A549 (cell line): ENCODE measurements around the gene PDGFB. TPM values are rescaled to one million over a fixed set of nuclear protein-coding genes. Genes with fewer than 3 reads are reported as not detected.
A peak's percentile ranks its signal among the peaks of the same experiment; 100 is the strongest.

Experiments
- ATAC-seq, 2 experiments: fragments of 200-7000 bp in 1 of 2; fragments of >200 bp in 1 of 2; cut with Nextera tagmentation in 1 of 2; cut with Tn5 transposase in 1 of 2; 3 replicates each; pipeline versions ENCODE4 v1.8.0 to v1.9.1; 2018 to 2020; ENCODE audit warnings: mild to moderate bottlenecking in 1 of 2, moderate library complexity in 1 of 2
- CTCF ChIA-PET: fragments of 300-600 bp; sonication (Branson Sonifier 250); formaldehyde crosslinking; extraction: SDS; loops from one replicate; lab custom pipeline; 2021; ENCODE audit warnings: antibody characterized with exemption, inconsistent platforms; lab: Yijun Ruan, JAX
- POLR2A ChIA-PET: fragments of 350-600 bp; formaldehyde crosslinking; extraction: SDS; loops from one replicate; lab custom pipeline; 2021; ENCODE audit warnings: antibody characterized with exemption, inconsistent platforms; lab: Yijun Ruan, JAX
- DNase-seq, 2 experiments: peaks; one replicate each; pipeline versions ENCODE4 v3.0.0 to v3.0.0-alpha.2; 2011 to 2016; ENCODE audit warnings: low read depth in 1 of 2, low spot score in 1 of 2
- FAIRE-seq: peaks from 2 replicates; lab custom pipeline; 2011; peaks lifted over from hg19 to GRCh38; lab: Jason Lieb, UNC
- H3K27ac ChIP-seq, 2 experiments: fragments of >200 bp; sonication (Bioruptor Twin); formaldehyde crosslinking; 3 replicates each; pipeline ENCODE4 v1.5.1; 2016 to 2017
- H3K4me1 ChIP-seq: fragments of >200 bp; sonication (Bioruptor Twin); formaldehyde crosslinking; 3 replicates; pipeline ENCODE4 v1.6.1; 2016
- H3K4me2 ChIP-seq: fragments of >200 bp; sonication (Bioruptor Twin); formaldehyde crosslinking; 3 replicates; pipeline ENCODE4 v1.6.1; 2016
- H3K4me3 ChIP-seq: fragments of >200 bp; sonication (Bioruptor Twin); formaldehyde crosslinking; 3 replicates; pipeline ENCODE4 v1.5.1; 2016
- H3K9me3 ChIP-seq: fragments of >200 bp; sonication (Bioruptor Twin); formaldehyde crosslinking; 3 replicates; pipeline ENCODE4 v1.6.1; 2016
- CBX8 ChIP-seq: fragments of 200-600 bp; sonication (generic); IDR thresholded peaks from 2 replicates; pipeline ENCODE4 v1.6.1; 2016
- CEBPB ChIP-seq, 2 experiments: fragments of >200 bp in 1 of 2; sonication (Bioruptor Twin) in 1 of 2; formaldehyde crosslinking in 1 of 2; IDR thresholded peaks; 2 replicates each; pipeline ENCODE4 v1.6.1; 2012 to 2016
- E2F6 ChIP-seq: IDR thresholded peaks from 2 replicates; pipeline ENCODE4 v1.6.1; 2012; ENCODE audit warnings: low read depth, borderline replicate concordance
- EHF ChIP-seq: fragments of 250-450 bp; sonication (Bioruptor Pico); IDR thresholded peaks from 2 replicates; pipeline ENCODE4 v1.5.0; 2020; ENCODE audit warnings: mild to moderate bottlenecking
- EP300 ChIP-seq, 2 experiments: fragments of >200 bp; sonication (Bioruptor Twin); formaldehyde crosslinking; IDR thresholded peaks; 2 replicates in 1 of 2; 3 replicates in 1 of 2; pipeline ENCODE4 v1.6.1; 2016 to 2017
- FOSB ChIP-seq: fragments of 250-450 bp; sonication (Bioruptor Pico); IDR thresholded peaks from 2 replicates; pipeline ENCODE4 v1.5.0; 2020; ENCODE audit warnings: mild to moderate bottlenecking, moderate library complexity
- GATA3 ChIP-seq: IDR thresholded peaks from 2 replicates; pipeline ENCODE4 v1.6.1; 2012; ENCODE audit warnings: borderline replicate concordance
- HDAC2 ChIP-seq: fragments of 200-600 bp; sonication (generic); IDR thresholded peaks from 2 replicates; pipeline ENCODE4 v1.6.1; 2016
- HEYL ChIP-seq: fragments of 250-450 bp; sonication (Bioruptor Pico); IDR thresholded peaks from 2 replicates; pipeline ENCODE4 v1.8.0; 2021; ENCODE audit warnings: mild to moderate bottlenecking, moderate library complexity
- HOXB5 ChIP-seq: fragments of 250-450 bp; sonication (Bioruptor Pico); IDR thresholded peaks from 2 replicates; pipeline ENCODE4 v1.5.0; 2020; ENCODE audit warnings: mild to moderate bottlenecking, moderate library complexity
- KDM1A ChIP-seq: fragments of 200-600 bp; sonication (generic); IDR thresholded peaks from 2 replicates; pipeline ENCODE4 v1.6.1; 2016; ENCODE audit warnings: low read depth, mild to moderate bottlenecking
- MAFK ChIP-seq: fragments of 450-650 bp; IDR thresholded peaks from 2 replicates; pipeline ENCODE4 v1.6.1; 2014; ENCODE audit not compliant: partially characterized antibody
- NFE2L2 ChIP-seq: fragments of 150-350 bp; conservative IDR thresholded peaks from 2 replicates; pipeline ENCODE4 v1.6.1; 2014; ENCODE audit warnings: low read length
- POLR2AphosphoS2 ChIP-seq: conservative IDR thresholded peaks from 2 replicates; pipeline ENCODE4 v1.6.1; 2012; ENCODE audit warnings: low read length, improper control_type of control experiment, inconsistent platforms
- RAD21 ChIP-seq, 2 experiments: fragments of >200 bp in 1 of 2; sonication (Bioruptor Twin) in 1 of 2; formaldehyde crosslinking in 1 of 2; IDR thresholded peaks in 1 of 2; conservative IDR thresholded peaks in 1 of 2; 2 replicates in 1 of 2; 3 replicates in 1 of 2; pipeline ENCODE4 v1.6.1; 2012 to 2018; ENCODE audit warnings: inconsistent platforms in 1 of 2
- ZFP36 ChIP-seq: fragments of 450-650 bp; IDR thresholded peaks from 2 replicates; pipeline ENCODE4 v1.6.1; 2014; ENCODE audit warnings: borderline replicate concordance; ENCODE audit not compliant: partially characterized antibody
- WGBS: methylation state at CpG from one replicate; pipeline ENCODE4 v1.1.6; 2017; ENCODE audit errors: missing lambda C conversion rate; 5-methylcytosine and 5-hydroxymethylcytosine counted together
- polyA plus RNA-seq, 4 experiments: library from polyadenylated mRNA; depleted of rRNA in 3 of 4; stranded (reverse); fragments of >200 nt; fragmentation: RNase III in 1 of 4; extraction: RNeasy Plus Mini Kit Qiagen cat#74134 plus additional on column Dnase treatment in 1 of 4; gene quantifications; 2 replicates in 3 of 4; 3 replicates in 1 of 4; pipeline ENCODE4 v1.2.3, GENCODE V29; 2011 to 2017
- TF ChIP-seq, protein P1 (sequence below): fragments of >200 bp; sonication (Bioruptor Twin); formaldehyde crosslinking; IDR thresholded peaks from 3 replicates; pipeline ENCODE4 v1.6.1; 2016

Gene PDGFB
- polyA plus RNA-seq, 2 of the 4 experiments (the other 2 are of a cell fraction) = 2.1 to 4.5 TPM

- TF ChIP-seq E2F6 = peak; percentile 81
- TF ChIP-seq HDAC2 = no peak
- no peak for TF ChIP-seq NFE2L2
- TF ChIP-seq EP300 (IDR thresholded peaks at IDR 0.05) = peak in 1 of 2 experiments; percentile 59; a peak in 1 of 5 replicates
- TF ChIP-seq, protein P1, sequence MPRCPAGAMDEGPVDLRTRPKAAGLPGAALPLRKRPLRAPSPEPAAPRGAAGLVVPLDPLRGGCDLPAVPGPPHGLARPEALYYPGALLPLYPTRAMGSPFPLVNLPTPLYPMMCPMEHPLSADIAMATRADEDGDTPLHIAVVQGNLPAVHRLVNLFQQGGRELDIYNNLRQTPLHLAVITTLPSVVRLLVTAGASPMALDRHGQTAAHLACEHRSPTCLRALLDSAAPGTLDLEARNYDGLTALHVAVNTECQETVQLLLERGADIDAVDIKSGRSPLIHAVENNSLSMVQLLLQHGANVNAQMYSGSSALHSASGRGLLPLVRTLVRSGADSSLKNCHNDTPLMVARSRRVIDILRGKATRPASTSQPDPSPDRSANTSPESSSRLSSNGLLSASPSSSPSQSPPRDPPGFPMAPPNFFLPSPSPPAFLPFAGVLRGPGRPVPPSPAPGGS = peak; percentile 19; the same call in 1 of the 3 replicates
- no peak for TF ChIP-seq EHF (CRISPR knock-in tag)
These were observed 46.0 kb upstream of the PDGFB start (continued) for GRCh38 chr22:39290724-39291161.

- no peak for DNase-seq
- FAIRE-seq = no peak
- Histone ChIP-seq H3K27ac (peak overlapping the region; percentile 93 to 98), H3K4me1 (peaks cover 50% of the 10 kb centered on the region)
- POLR2A ChIA-PET = interaction anchor here (1.0 kb wide), 1 partner anchor 30 kb away, joined by 4 read pairs; no protein-coding TSS in a partner anchor
- CTCF ChIA-PET = interaction anchor here (0.7 to 3.0 kb wide), 9 partner anchors 10 to 239 kb away, joined by 3 to 19 read pairs (median 5); no protein-coding TSS in a partner anchor
- no peak for TF ChIP-seq RAD21 (conservative IDR thresholded peaks at IDR 0.05 in 1 of 2, IDR thresholded peaks at IDR 0.05 in 1 of 2)
- TF ChIP-seq CBX8 = no peak
- TF ChIP-seq, all 56 proteins: peak for 0
- Histone ChIP-seq H3K9me3 (0 out of 3 replicates have a peak, but pooled peaks cover under 1% of the 10 kb centered on the region), H3K4me3 (no peak overlapping the region), H3K4me2 (peak overlapping the region; percentile 64)
- WGBS = 73% methylated on average over 11 of the region's 16 CpGs
- peak; percentile 2 to 12; a peak in 3 of 6 replicates for ATAC-seq
These were observed 45.4 kb upstream of the PDGFB start for GRCh38 chr22:39289975-39290720.

DNA sequence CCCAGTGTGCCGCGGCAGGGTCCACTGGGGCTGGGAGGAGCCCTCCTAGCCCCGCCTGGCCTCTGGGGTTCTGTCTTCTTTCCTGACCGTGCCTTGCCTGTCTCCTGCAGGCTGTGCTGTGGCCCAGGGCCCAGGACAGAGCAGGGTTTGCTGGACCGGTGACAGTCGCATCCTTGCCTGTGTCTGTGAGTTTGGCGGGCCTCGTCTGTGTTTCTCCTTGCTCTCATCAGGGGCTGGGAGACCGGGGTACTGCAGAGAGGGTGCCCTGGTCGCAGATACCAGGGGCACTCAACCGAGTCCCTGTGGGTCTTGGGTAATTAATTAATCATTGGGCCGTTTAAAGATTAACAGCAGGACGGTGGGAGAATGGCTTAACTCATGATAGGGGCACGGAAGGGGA is 44.8 kb upstream of the PDGFB start:
- ChIA-PET CTCF (interaction anchor here (1.5 to 3.0 kb wide), 2 partner anchors 27 to 119 kb away, joined by 6 to 19 read pairs; no protein-coding TSS in a partner anchor), POLR2A (no interaction called here)
- Histone ChIP-seq H3K4me2 (peak overlapping the region; percentile 64), H3K9me3 (0 out of 3 replicates have a peak, but pooled peaks cover 7% of the 10 kb centered on the region), H3K4me3 (no peak overlapping the region), H3K4me1 (peaks cover 44% of the 10 kb centered on the region), H3K27ac (peak overlapping the region; percentile 93 to 98)
- TF ChIP-seq ZFP36 (no peak), EHF (CRISPR knock-in tag) (no peak), GATA3 (no peak), CEBPB (IDR thresholded peaks at IDR 0.05) (no peak), HOXB5 (CRISPR knock-in tag) (no peak), MAFK (no peak), POLR2AphosphoS2 (no peak), EP300 (IDR thresholded peaks at IDR 0.05) (no peak), CBX8 (no peak), FOSB (CRISPR knock-in tag) (no peak), HEYL (CRISPR knock-in tag) (no peak), NFE2L2 (no peak), KDM1A (no peak)
- no peak for FAIRE-seq
- WGBS = 55% methylated on average over 10 of the region's 14 CpGs
- ATAC-seq = no peak
- no peak for DNase-seq
